GM12891 (cell line): ENCODE data around the gene GRPEL1.

Experiments
- POLR2A ChIP-seq: IDR thresholded peaks from 2 replicates; pipeline ENCODE4 v1.6.1; 2011; ENCODE audit warnings: low read depth, low read length, control low read depth
- POLR2AphosphoS5 ChIP-seq: IDR thresholded peaks from 2 replicates; pipeline ENCODE4 v1.6.1; 2011; ENCODE audit warnings: low read depth, low read length, control low read depth
- TAF1 ChIP-seq: IDR thresholded peaks from 2 replicates; pipeline ENCODE4 v1.6.1; 2011; ENCODE audit warnings: low read depth, low read length, control low read depth

- TF ChIP-seq POLR2A (no peak), POLR2AphosphoS5 (no peak), TAF1 (no peak)
These were observed 26.6 kb downstream of the GRPEL1 start for GRCh38 chr4:7041246-7041645.
